ENCODE data around the gene GBE1. TPM values are rescaled to one million over a fixed set of nuclear protein-coding genes. Genes with fewer than 3 reads are reported as not detected.

The GBE1 gene
- total RNA-seq, 2 donors from 2014 or later: 15.0 to 26.7 TPM

GRCh38 chr3:81699536-81700320 is 61.7 kb downstream of the GBE1 start:
- H3K27me3 ChIP-seq: no peaks in the 10 kb centered on the region
- H3K9ac ChIP-seq (ENCODE audit: low read depth in 2 of 2, low read length in 2 of 2): no peak overlapping the region
- H3K4me3 ChIP-seq: no peak overlapping the region
- H3K9me3 ChIP-seq: no peaks in the 10 kb centered on the region
- intact Hi-C loops (cut with DNase I): no loop called here
- TF ChIP-seq CTCF (IDR thresholded peaks at IDR 0.05): no peak
- no peaks in the 10 kb centered on the region for H3K36me3 ChIP-seq
- no peaks in the 10 kb centered on the region for H3K4me1 ChIP-seq
- no peak overlapping the region for H3K27ac ChIP-seq
- no peak for DNase-seq

- H3K4me3 ChIP-seq: no peak overlapping the region
- H3K27me3 ChIP-seq: no peaks in the 10 kb centered on the region
- no peak for DNase-seq
- no peaks in the 10 kb centered on the region for H3K36me3 ChIP-seq
- H3K9me3 ChIP-seq: no peaks in the 10 kb centered on the region
- intact Hi-C loops (cut with DNase I): no loop called here
- H3K4me1 ChIP-seq: no peaks in the 10 kb centered on the region
- no peak overlapping the region for H3K9ac ChIP-seq (ENCODE audit: low read depth in 2 of 2, low read length in 2 of 2)
- no peak for TF ChIP-seq CTCF (IDR thresholded peaks at IDR 0.05)
- no peak overlapping the region for H3K27ac ChIP-seq
Observed at GRCh38 chr3:81696090-81696489, 65.4 kb downstream of the GBE1 start.

- H3K4me3 ChIP-seq: no peak overlapping the region
- intact Hi-C loops (cut with DNase I): no loop called here
- no peaks in the 10 kb centered on the region for H3K36me3 ChIP-seq
- DNase-seq: no peak
- H3K9ac ChIP-seq (ENCODE audit: low read depth in 2 of 2, low read length in 2 of 2): no peak overlapping the region
- H3K27ac ChIP-seq: no peak overlapping the region
- TF ChIP-seq CTCF (IDR thresholded peaks at IDR 0.05): no peak
- H3K4me1 ChIP-seq: no peaks in the 10 kb centered on the region
- no peaks in the 10 kb centered on the region for H3K9me3 ChIP-seq
- no peaks in the 10 kb centered on the region for H3K27me3 ChIP-seq
Observed at GRCh38 chr3:81695302-81695701, 66.1 kb downstream of the GBE1 start.

- intact Hi-C loops (cut with DNase I): no loop called here
- no peak for DNase-seq
- Histone ChIP-seq H3K4me1 (no peaks in the 10 kb centered on the region), H3K9me3 (no peaks in the 10 kb centered on the region), H3K9ac (ENCODE audit: low read depth in 2 of 2, low read length in 2 of 2) (no peak overlapping the region), H3K27ac (no peak overlapping the region), H3K4me3 (no peak overlapping the region), H3K27me3 (no peaks in the 10 kb centered on the region), H3K36me3 (no peaks in the 10 kb centered on the region)
- TF ChIP-seq CTCF (IDR thresholded peaks at IDR 0.05): no peak
Observed at GRCh38 chr3:81694662-81695061, 66.8 kb downstream of the GBE1 start.

- no peak overlapping the region for H3K27ac ChIP-seq
- no peaks in the 10 kb centered on the region for H3K27me3 ChIP-seq
- intact Hi-C loops (cut with DNase I): no loop called here
- no peaks in the 10 kb centered on the region for H3K4me1 ChIP-seq
- no peaks in the 10 kb centered on the region for H3K36me3 ChIP-seq
- no peak for TF ChIP-seq CTCF (IDR thresholded peaks at IDR 0.05)
- no peak overlapping the region for H3K4me3 ChIP-seq
- no peaks in the 10 kb centered on the region for H3K9me3 ChIP-seq
- no peak for DNase-seq
- H3K9ac ChIP-seq (ENCODE audit: low read depth in 2 of 2, low read length in 2 of 2): no peak overlapping the region
Observed at GRCh38 chr3:81692766-81693165, 68.7 kb downstream of the GBE1 start.
